H1 (cell line): Measurements from ENCODE around the gene CCDC78. TPM values are rescaled to one million over a fixed set of nuclear protein-coding genes. Genes with fewer than 3 reads are reported as not detected.
A peak's percentile ranks its signal among the peaks of the same experiment; 100 is the strongest.

ENCODE experiments used
- CTCF ChIA-PET: fragments of 300-600 bp; sonication (Branson Sonifier 250); formaldehyde crosslinking; loops from one replicate; lab custom pipeline; 2021; ENCODE audit not compliant: partially characterized antibody; lab: Charles Lee
- POLR2A ChIA-PET: fragments of 300-600 bp; sonication (Branson Sonifier 250); formaldehyde crosslinking; loops from one replicate; lab custom pipeline; 2021; ENCODE audit warnings: inconsistent platforms; ENCODE audit not compliant: partially characterized antibody; lab: Charles Lee
- DNase-seq, 2 experiments: peaks; one replicate each; pipeline versions ENCODE4 v3.0.0 to v3.0.0-alpha.2; 2010 to 2022; ENCODE audit warnings: low spot score in 2 of 2, low read depth in 1 of 2, mixed read lengths in 1 of 2
- FAIRE-seq: peaks from 2 replicates; lab custom pipeline; 2011; peaks lifted over from hg19 to GRCh38; lab: Jason Lieb, UNC
- H2AFZ ChIP-seq: 2 replicates; pipeline ENCODE4 v1.8.1; 2012; ENCODE audit warnings: low read length, inconsistent platforms
- H2AK5ac ChIP-seq: 2 replicates; pipeline ENCODE4 v1.6.1; 2013; ENCODE audit warnings: low read depth, low read length
- H2BK120ac ChIP-seq: replicated peaks from 2 replicates; pipeline ENCODE3; 2013; ENCODE audit warnings: low read depth, low read length, inconsistent platforms
- H2BK12ac ChIP-seq: 2 replicates; pipeline ENCODE4 v1.6.1; 2013; ENCODE audit warnings: low read depth, low read length
- H2BK15ac ChIP-seq: 2 replicates; pipeline ENCODE4 v1.6.1; 2013; ENCODE audit warnings: low read length
- H2BK20ac ChIP-seq: 2 replicates; pipeline ENCODE4 v1.6.1; 2013; ENCODE audit warnings: low read length
- H2BK5ac ChIP-seq: 2 replicates; pipeline ENCODE4 v1.6.1; 2013; ENCODE audit warnings: low read depth, low read length
- H3K14ac ChIP-seq: 2 replicates; pipeline ENCODE4 v1.6.1; 2013; ENCODE audit warnings: inconsistent platforms; ENCODE audit not compliant: insufficient read length
- H3K18ac ChIP-seq: 2 replicates; pipeline ENCODE4 v1.6.1; 2013; ENCODE audit warnings: low read length; ENCODE audit errors: extremely low read depth
- H3K23ac ChIP-seq: 2 replicates; pipeline ENCODE4 v1.6.1; 2013; ENCODE audit warnings: inconsistent platforms; ENCODE audit not compliant: insufficient read length
- H3K23me2 ChIP-seq: 2 replicates; pipeline ENCODE4 v1.6.1; 2013; ENCODE audit warnings: low read depth, low read length
- H3K27ac ChIP-seq: 2 replicates; pipeline ENCODE4 v1.6.1; 2011; ENCODE audit warnings: low read depth, low read length, inconsistent platforms
- H3K27me3 ChIP-seq, 4 experiments: replicated peaks in 1 of 4; 1 replicate in 1 of 4; 2 replicates in 3 of 4; pipeline versions ENCODE4 v1.6.1 to v1.8.1; 2011 to 2013; ENCODE audit warnings: low read length in 3 of 4, mild to moderate bottlenecking in 3 of 4, inconsistent platforms in 2 of 4, mixed read lengths in 2 of 4, moderate library complexity in 1 of 4; ENCODE audit not compliant: control insufficient read depth in 3 of 4, insufficient read depth in 3 of 4; ENCODE audit errors: extremely low read depth in 1 of 4
- H3K36me3 ChIP-seq, 4 experiments: 2 replicates each; pipeline versions ENCODE4 v1.6.1 to v1.8.1; 2011 to 2013; ENCODE audit warnings: mild to moderate bottlenecking in 4 of 4, low read length in 3 of 4, moderate library complexity in 2 of 4, control low read depth in 1 of 4, inconsistent platforms in 1 of 4; ENCODE audit not compliant: insufficient read depth in 4 of 4, control insufficient read depth in 2 of 4
- H3K4ac ChIP-seq: replicated peaks from 2 replicates; pipeline ENCODE3; 2013; ENCODE audit warnings: low read length, low read depth, mixed read lengths, inconsistent platforms; ENCODE audit not compliant: insufficient read length
- H3K4me1 ChIP-seq, 4 experiments: replicated peaks in 1 of 4; 1 replicate in 1 of 4; 2 replicates in 3 of 4; pipeline versions ENCODE4 v1.6.1 to v1.8.1; 2011 to 2013; ENCODE audit warnings: low read length in 3 of 4, inconsistent platforms in 2 of 4, mixed read lengths in 1 of 4; ENCODE audit not compliant: insufficient read depth in 4 of 4, control insufficient read depth in 3 of 4
- H3K4me2 ChIP-seq, 2 experiments: 2 replicates each; pipeline versions ENCODE4 v1.6.1 to v1.8.1; 2011 to 2013; ENCODE audit warnings: low read depth in 2 of 2, low read length in 2 of 2, control low read depth in 1 of 2, inconsistent platforms in 1 of 2, mild to moderate bottlenecking in 1 of 2; ENCODE audit not compliant: insufficient read depth in 1 of 2
- H3K4me3 ChIP-seq, 4 experiments: fragments of 200-600, 300-600 bp in 1 of 4; sonication (generic), shearing (Covaris generic), sonication (Bioruptor Twin) in 1 of 4; 2 replicates each; pipeline versions ENCODE4 v1.5.1 to v1.8.1; 2011 to 2016; ENCODE audit warnings: low read length in 4 of 4, low read depth in 3 of 4, control low read depth in 2 of 4, inconsistent platforms in 2 of 4, mild to moderate bottlenecking in 2 of 4, mixed read lengths in 1 of 4, moderate library complexity in 1 of 4; ENCODE audit not compliant: insufficient read depth in 2 of 4; ENCODE audit errors: extremely low read depth in 1 of 4
- H3K56ac ChIP-seq: replicated peaks from 2 replicates; pipeline ENCODE3; 2013; ENCODE audit warnings: low read depth, mild to moderate bottlenecking, mixed read lengths, low read length, inconsistent platforms; ENCODE audit not compliant: insufficient read length
- H3K79me1 ChIP-seq: 2 replicates; pipeline ENCODE4 v1.6.1; 2013; ENCODE audit warnings: low read depth, low read length, control low read depth
- H3K79me2 ChIP-seq, 2 experiments: 2 replicates each; pipeline versions ENCODE4 v1.6.1 to v1.8.1; 2012 to 2013; ENCODE audit warnings: low read length in 2 of 2, mild to moderate bottlenecking in 2 of 2, inconsistent platforms in 1 of 2; ENCODE audit not compliant: insufficient read depth in 2 of 2, control insufficient read depth in 1 of 2
- H3K9ac ChIP-seq, 4 experiments: replicated peaks in 1 of 4; 1 replicate in 1 of 4; 2 replicates in 3 of 4; pipeline versions ENCODE4 v1.6.1 to v1.8.1; 2011 to 2013; ENCODE audit warnings: low read depth in 3 of 4, low read length in 3 of 4, control low read depth in 2 of 4, mild to moderate bottlenecking in 2 of 4, moderate library complexity in 2 of 4, inconsistent platforms in 1 of 4; ENCODE audit errors: extremely low read depth in 1 of 4
- H3K9me3 ChIP-seq, 2 experiments: 2 replicates each; pipeline versions ENCODE4 v1.6.1 to v1.8.1; 2012 to 2013; ENCODE audit warnings: mild to moderate bottlenecking in 2 of 2, moderate library complexity in 2 of 2, control low read depth in 1 of 2, inconsistent platforms in 1 of 2, low read depth in 1 of 2, low read length in 1 of 2, mixed read lengths in 1 of 2; ENCODE audit not compliant: insufficient read depth in 2 of 2
- H4K20me1 ChIP-seq, 2 experiments: replicated peaks in 1 of 2; 2 replicates each; pipeline versions ENCODE3 to v1.8.1; 2011 to 2013; ENCODE audit warnings: inconsistent platforms in 2 of 2, low read length in 2 of 2, mild to moderate bottlenecking in 1 of 2; ENCODE audit not compliant: insufficient read depth in 2 of 2, control insufficient read depth in 1 of 2
- H4K5ac ChIP-seq: 2 replicates; pipeline ENCODE4 v1.6.1; 2013; ENCODE audit warnings: low read length, low read depth, mixed read lengths, inconsistent platforms; ENCODE audit not compliant: insufficient read length
- H4K8ac ChIP-seq: 2 replicates; pipeline ENCODE4 v1.8.0; 2013; ENCODE audit warnings: mild to moderate bottlenecking, moderate library complexity, low read length, inconsistent platforms; ENCODE audit not compliant: insufficient read depth; ENCODE audit errors: extremely low read depth
- H4K91ac ChIP-seq: replicated peaks from 2 replicates; pipeline ENCODE3; 2013; ENCODE audit warnings: low read length, mixed read lengths, inconsistent platforms; ENCODE audit not compliant: insufficient read length
- BACH1 ChIP-seq: IDR thresholded peaks from 2 replicates; pipeline ENCODE4 v1.6.1; 2012; ENCODE audit warnings: low read length, improper control_type of control experiment
- CBX8 ChIP-seq: fragments of 300-800, 300-1000 bp; sonication (generic); IDR thresholded peaks from 2 replicates; pipeline ENCODE4 v1.7.1; 2016; ENCODE audit warnings: low read depth, low read length, borderline replicate concordance
- CHD2 ChIP-seq: IDR thresholded peaks from 2 replicates; pipeline ENCODE4 v1.6.1; 2012; ENCODE audit warnings: low read length, improper control_type of control experiment
- EGR1 ChIP-seq: IDR thresholded peaks from 2 replicates; pipeline ENCODE4 v1.6.1; 2011; ENCODE audit warnings: low read depth, low read length, borderline replicate concordance
- HDAC2 ChIP-seq, 2 experiments: fragments of 300-600 bp in 1 of 2; sonication (generic) in 1 of 2; IDR thresholded peaks; 2 replicates each; pipeline ENCODE4 v1.6.1; 2011 to 2012; ENCODE audit warnings: low read depth in 2 of 2, low read length in 2 of 2, mild to moderate bottlenecking in 2 of 2, moderate library complexity in 2 of 2, borderline replicate concordance in 1 of 2, inconsistent platforms in 1 of 2
- JUND ChIP-seq: IDR thresholded peaks from 2 replicates; pipeline ENCODE4 v1.6.1; 2011; ENCODE audit warnings: mild to moderate bottlenecking, improper control_type of control experiment, low read length
- KDM1A ChIP-seq: fragments of 200-600, 300-600 bp; sonication (generic); IDR thresholded peaks from 2 replicates; pipeline ENCODE4 v1.7.1; 2016; ENCODE audit warnings: mild to moderate bottlenecking, low read length, borderline replicate concordance
- MAFK ChIP-seq: IDR thresholded peaks from 2 replicates; pipeline ENCODE4 v1.6.1; 2012; ENCODE audit warnings: low read depth, mild to moderate bottlenecking, improper control_type of control experiment, low read length
- NANOG ChIP-seq: IDR thresholded peaks from 2 replicates; pipeline ENCODE4 v1.6.1; 2011; ENCODE audit warnings: low read length, low read depth, mild to moderate bottlenecking, inconsistent platforms; ENCODE audit not compliant: insufficient read depth, poor library complexity, severe bottlenecking
- RXRA ChIP-seq: IDR thresholded peaks from 2 replicates; pipeline ENCODE4 v1.6.1; 2011; ENCODE audit warnings: low read depth, mild to moderate bottlenecking, low read length, moderate library complexity; ENCODE audit not compliant: insufficient read depth
- TAF1 ChIP-seq: IDR thresholded peaks from 2 replicates; pipeline ENCODE4 v1.6.1; 2011; ENCODE audit warnings: mild to moderate bottlenecking, low read depth, low read length
- ZNF274 ChIP-seq: IDR thresholded peaks from 2 replicates; pipeline ENCODE4 v1.7.0; 2012; ENCODE audit warnings: low read length, borderline replicate concordance; ENCODE audit errors: extremely low read depth
- WGBS, 2 experiments: shearing (Covaris generic) in 1 of 2; methylation state at CpG; one replicate each; pipeline versions ENCODE4 v1.1.6 to v1.1.7; 2013 to 2015; ENCODE audit warnings: low lambda C conversion rate in 2 of 2, mixed read lengths in 2 of 2, inconsistent platforms in 1 of 2, low coverage in 1 of 2, missing lambda C conversion rate in 1 of 2; ENCODE audit not compliant: insufficient replicate concordance in 2 of 2, insufficient coverage in 1 of 2, insufficient read length in 1 of 2; ENCODE audit errors: extremely low coverage in 1 of 2, missing lambda C conversion rate in 1 of 2; 5-methylcytosine and 5-hydroxymethylcytosine counted together
- polyA plus RNA-seq, 7 experiments: library from polyadenylated mRNA; depleted of rRNA in 3 of 7; stranded (reverse) in 5 of 7; unstranded in 2 of 7; fragments of >200 nt in 5 of 7; fragments of 200-250 nt in 2 of 7; gene quantifications; 1 replicate in 5 of 7; 2 replicates in 1 of 7; 4 replicates in 1 of 7; pipeline versions ENCODE4 v1.2.1 to v1.2.3, GENCODE V29; 2011 to 2013; ENCODE audit warnings: missing spikeins in 2 of 7, mixed read lengths in 2 of 7
- total RNA-seq: library from RNA; stranded (reverse); fragmentation: NEBNext Ultra II Directional; extraction: Animal tissue kit (Norgen Biotek cat#: 25700); gene quantifications from 2 replicates; pipeline ENCODE4 v1.2.1, GENCODE V29; 2021

Gene CCDC78
- total and polyA plus RNA-seq, 2 of the 8 experiments (the other 6 are each of a cell fraction or from before 2014, with no cell fraction given) = 7.1 to 8.5 TPM

DNA sequence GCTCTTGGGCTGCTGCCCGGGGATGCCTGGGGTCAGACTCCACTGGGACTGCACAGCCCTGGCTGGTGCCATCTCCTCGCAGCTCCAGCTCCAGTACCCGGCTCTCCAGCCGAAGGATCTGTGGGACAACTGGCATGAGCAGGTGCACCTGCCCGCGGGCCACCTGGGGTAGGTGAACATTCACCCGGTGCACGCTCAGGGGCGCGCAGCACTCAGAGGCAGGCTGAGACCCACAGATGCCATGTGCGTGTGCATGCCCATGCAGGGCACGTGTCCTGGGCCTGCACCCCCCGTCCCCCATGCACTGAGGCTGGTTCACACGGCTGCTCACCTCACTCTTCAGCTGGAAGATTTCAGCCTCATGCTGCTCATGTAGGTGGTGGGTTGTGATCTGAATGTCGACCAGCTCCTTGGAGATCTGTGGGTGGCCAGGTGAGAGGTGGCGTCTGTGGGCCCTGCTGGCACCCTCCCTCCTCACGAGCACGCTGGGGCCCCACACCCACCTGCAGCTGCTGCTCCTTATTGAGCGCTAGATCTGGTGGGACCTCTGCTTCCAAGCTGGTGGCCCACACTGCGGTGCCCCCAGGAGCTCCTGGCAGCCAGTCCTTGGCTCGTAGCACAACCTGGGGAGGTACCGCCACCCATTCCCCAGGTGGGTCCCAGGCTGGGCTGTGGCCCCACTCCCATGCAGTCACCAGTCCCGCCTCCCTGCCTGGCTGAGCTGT is 618 bp downstream of the CCDC78 start:
- Histone ChIP-seq H2AFZ (no peak overlapping the region), H3K4me2 (peak overlapping the region; percentile 81 to 93; a peak in 3 of 4 replicates), H2BK20ac (no peak overlapping the region), H3K18ac (no peak overlapping the region), H3K79me2 (no peaks in the 10 kb centered on the region), H4K8ac (peak overlapping the region; percentile 57), H3K27me3 (peaks cover 0 to 16% (median 5%) of the 10 kb centered on the region in 4 experiments; a peak in 4 of 7 replicates), H3K27ac (no peak overlapping the region), H4K5ac (no peak overlapping the region), H3K9me3 (no peaks in the 10 kb centered on the region; a peak in 1 of 4 replicates), H3K4ac (peak overlapping the region; percentile 51), H3K14ac (no peak overlapping the region), H3K23me2 (peaks cover 22% of the 10 kb centered on the region; the same call in 1 of the 2 replicates), H2AK5ac (no peak overlapping the region), H4K20me1 (peaks cover 3 to 11% of the 10 kb centered on the region in 2 experiments), H2BK120ac (no peak overlapping the region), H3K4me3 (peak overlapping the region in 3 of 4 experiments; percentile 45 to 83 (median 56); a peak in 4 of 8 replicates), H2BK15ac (0 out of 2 replicates have a peak overlapping the region, but pooled peaks have one; percentile 46), H3K9ac (no peak overlapping the region), H3K56ac (no peak overlapping the region), H3K23ac (no peak overlapping the region), H3K4me1 (peaks cover 0 to 14% (median 8%) of the 10 kb centered on the region in 4 experiments; a peak in 5 of 7 replicates), H4K91ac (no peak overlapping the region), H2BK12ac (no peak overlapping the region), H3K36me3 (peaks cover 0 to 6% (median 0%) of the 10 kb centered on the region in 4 experiments; a peak in 1 of 8 replicates), H2BK5ac (no peak overlapping the region), H3K79me1 (no peaks in the 10 kb centered on the region)
- DNase-seq = no peak
- POLR2A ChIA-PET = interaction anchor here (0.8 to 23.0 kb wide), 17 partner anchors 1 to 78 kb away, joined by 3 to 353 read pairs (median 6); partner anchors contain the start of genes ANTKMT, CCDC78, CHTF18 and CIAO3
- CTCF ChIA-PET = interaction anchor here (0.5 to 35.8 kb wide), 6 partner anchors 9 to 330 kb away, joined by 3 to 977 read pairs (median 214); partner anchors contain the start of genes ANTKMT, CCDC78, CHTF18 and CIAO3
- WGBS, 2 experiments = 80% methylated on average over 21 of the region's 23 CpGs; no CpG with 5 or more reads in 1 of the 2 experiments
- FAIRE-seq = no peak
- TF ChIP-seq JUND (no peak), HDAC2 (IDR thresholded peaks at IDR 0.05; ENCODE audit: borderline replicate concordance in 1 of 2, low read depth in 2 of 2, low read length in 2 of 2) (no peak), EGR1 (no peak), TAF1 (no peak), CBX8 (no peak), CHD2 (no peak), BACH1 (no peak), KDM1A (no peak), NANOG (no peak), RXRA (no peak), MAFK (no peak), ZNF274 (no peak)
